ENCODE results near the gene CNNM2.

DNA sequence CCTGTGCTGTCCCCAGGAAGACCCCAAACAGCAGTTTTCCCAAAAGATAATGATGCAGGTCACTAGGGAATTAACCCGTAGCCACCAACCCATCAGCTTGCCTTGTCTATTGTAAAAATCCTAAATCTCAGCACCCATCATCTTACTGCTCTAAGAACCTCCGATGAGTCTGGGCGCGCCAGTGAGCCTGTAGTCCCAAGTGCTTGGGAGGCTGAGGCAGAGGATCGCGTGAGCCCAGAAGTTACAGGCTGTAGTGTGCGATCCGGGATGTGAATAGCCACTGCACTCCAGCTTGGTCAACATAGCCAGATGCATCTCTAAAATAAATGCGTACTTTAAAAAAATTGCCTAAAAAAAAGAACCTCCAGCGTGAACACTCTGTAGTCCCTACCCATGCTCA lies 47.9 kb upstream of the CNNM2 start:
- no peak for TF ChIP-seq EZH2 (IDR thresholded peaks at IDR 0.05; ENCODE audit: borderline replicate concordance, low read length)
- TF ChIP-seq, protein P1, sequence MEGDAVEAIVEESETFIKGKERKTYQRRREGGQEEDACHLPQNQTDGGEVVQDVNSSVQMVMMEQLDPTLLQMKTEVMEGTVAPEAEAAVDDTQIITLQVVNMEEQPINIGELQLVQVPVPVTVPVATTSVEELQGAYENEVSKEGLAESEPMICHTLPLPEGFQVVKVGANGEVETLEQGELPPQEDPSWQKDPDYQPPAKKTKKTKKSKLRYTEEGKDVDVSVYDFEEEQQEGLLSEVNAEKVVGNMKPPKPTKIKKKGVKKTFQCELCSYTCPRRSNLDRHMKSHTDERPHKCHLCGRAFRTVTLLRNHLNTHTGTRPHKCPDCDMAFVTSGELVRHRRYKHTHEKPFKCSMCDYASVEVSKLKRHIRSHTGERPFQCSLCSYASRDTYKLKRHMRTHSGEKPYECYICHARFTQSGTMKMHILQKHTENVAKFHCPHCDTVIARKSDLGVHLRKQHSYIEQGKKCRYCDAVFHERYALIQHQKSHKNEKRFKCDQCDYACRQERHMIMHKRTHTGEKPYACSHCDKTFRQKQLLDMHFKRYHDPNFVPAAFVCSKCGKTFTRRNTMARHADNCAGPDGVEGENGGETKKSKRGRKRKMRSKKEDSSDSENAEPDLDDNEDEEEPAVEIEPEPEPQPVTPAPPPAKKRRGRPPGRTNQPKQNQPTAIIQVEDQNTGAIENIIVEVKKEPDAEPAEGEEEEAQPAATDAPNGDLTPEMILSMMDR (IDR thresholded peaks at IDR 0.05; ENCODE audit: low read length) = no peak
